ENCODE results near the gene SRP68. TPM values are rescaled to one million over a fixed set of nuclear protein-coding genes. Genes with fewer than 3 reads are reported as not detected.

Gene SRP68
- polyA plus RNA-seq, 3 donors: 101 to 110 (median 103) TPM

GRCh38 chr17:76002100-76002499, 70.2 kb downstream of the SRP68 start:
- DNase-seq (ENCODE audit: low read depth in 3 of 3, low spot score in 2 of 3): no peak

DNA sequence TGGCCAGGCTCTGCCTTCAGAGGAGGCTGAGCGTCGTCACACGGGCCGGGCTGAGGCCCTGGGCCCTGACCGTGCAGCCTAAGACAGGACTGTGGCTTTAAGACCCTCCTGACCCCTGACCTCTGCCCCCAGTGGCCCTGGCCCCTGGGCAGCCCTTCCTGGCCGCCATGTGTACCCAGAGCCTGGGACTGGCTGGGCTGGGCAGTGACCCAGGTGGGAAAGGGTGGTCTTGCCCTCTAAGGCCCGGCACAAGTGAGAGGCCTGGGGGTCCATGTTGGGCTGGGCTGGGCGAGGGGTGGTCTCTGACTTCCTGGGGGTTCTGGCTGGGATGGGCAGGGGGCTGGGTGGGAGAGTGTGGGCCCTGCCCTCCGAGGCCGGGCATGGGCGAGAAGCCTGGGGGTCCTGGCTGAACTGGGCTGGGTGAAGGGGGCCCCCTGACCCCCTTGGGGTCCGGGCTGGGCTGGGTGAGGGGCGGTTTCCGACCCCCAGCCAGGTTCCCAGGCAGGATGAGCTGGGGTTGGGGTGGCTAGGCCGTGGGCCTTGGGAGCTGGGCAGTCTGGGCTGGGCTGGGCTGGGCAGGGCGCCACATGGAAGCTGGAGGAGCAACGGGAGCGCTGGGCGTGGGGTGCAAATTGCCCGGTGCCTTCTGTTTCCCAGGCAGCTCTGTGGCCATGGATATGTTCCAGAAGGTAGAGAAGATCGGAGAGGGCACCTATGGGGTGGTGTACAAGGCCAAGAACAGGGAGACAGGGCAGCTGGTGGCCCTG, 71.4 kb downstream of the SRP68 start, which contains the start of gene CDK3:
TSS of gene CDK3 (plus strand) at position 101 of the 767 bp plus-strand sequence. CDS start at position 672, 571 bp downstream.
- no peak for DNase-seq (ENCODE audit: low read depth in 3 of 3, low spot score in 2 of 3)

DNA sequence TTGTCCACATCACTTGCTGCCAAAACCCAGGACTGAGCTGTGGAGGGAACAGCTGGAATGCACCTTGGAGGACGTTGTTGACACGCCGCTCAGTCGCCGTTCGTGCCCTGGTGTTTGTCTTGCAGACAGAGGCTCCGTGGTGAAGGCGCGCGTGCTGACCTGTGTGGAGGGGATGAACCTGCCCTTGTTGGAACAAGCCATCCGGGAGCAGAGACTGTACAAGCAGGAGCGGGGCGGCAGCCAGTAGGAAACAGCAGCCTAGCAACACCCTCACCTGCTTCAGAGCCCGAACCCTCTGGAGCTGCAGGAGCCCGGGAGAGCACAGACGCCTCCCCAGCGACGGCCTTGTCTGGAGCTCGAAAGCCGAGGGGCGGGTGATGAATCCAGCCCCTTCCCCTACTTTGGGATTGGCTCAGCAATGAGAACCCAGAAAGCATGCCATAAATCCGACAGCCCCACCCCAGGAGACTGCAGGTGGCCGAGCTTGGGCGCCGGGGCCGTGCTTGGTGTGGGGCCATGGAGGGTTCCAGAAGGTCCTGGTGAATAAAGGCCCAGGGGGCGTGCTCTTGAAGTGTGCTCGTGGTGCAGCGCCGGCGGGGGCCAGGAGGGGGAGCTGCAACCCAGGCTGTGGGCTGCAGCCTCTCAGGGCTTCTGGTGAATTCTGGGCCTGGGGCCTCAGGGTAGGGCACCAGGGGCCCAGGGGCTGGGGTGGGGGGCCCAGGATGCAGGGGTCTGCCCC, 72.1 kb downstream of the SRP68 start:
- no peak for DNase-seq (ENCODE audit: low read depth in 3 of 3, low spot score in 2 of 3)

DNA sequence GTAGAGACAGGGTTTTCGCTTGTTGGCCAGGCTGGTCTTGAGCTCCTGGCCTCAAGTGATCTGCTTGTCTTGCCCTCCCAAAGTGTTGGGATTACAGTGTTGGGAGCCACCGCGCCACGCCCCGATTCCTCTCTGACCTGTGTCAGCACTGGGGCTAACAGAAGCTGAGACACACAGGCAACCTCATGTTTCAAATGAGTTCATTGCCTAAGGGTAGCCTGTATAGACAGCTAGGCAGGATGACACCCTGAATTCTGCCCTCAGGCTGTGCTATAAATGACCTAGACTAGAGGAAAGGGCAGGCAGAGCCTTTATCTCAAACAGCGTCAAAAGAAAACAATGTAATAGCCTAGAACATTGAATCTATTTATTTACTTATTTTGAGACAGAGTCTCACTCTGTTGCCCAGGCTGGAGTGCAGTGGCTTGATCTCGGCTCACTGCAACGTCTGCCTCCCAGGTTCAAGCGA, 74.0 kb downstream of the SRP68 start:
- no peak for DNase-seq (ENCODE audit: low read depth in 3 of 3, low spot score in 2 of 3)

- DNase-seq (ENCODE audit: low read depth in 3 of 3, low spot score in 2 of 3): no peak
Observed at GRCh38 chr17:75996665-75997590, 75.4 kb downstream of the SRP68 start.

- DNase-seq (ENCODE audit: low read depth in 3 of 3, low spot score in 2 of 3): no peak
Observed at GRCh38 chr17:75995385-75995925, 76.9 kb downstream of the SRP68 start.

- DNase-seq (ENCODE audit: low read depth in 3 of 3, low spot score in 2 of 3): no peak
Observed at GRCh38 chr17:75994802-75995370, 77.4 kb downstream of the SRP68 start.

GRCh38 chr17:75991396-75991795, 80.9 kb downstream of the SRP68 start:
- DNase-seq (ENCODE audit: low read depth in 3 of 3, low spot score in 2 of 3): no peak

Other genes with a start within 250 kb of the SRP68 start
- 1 to 10 TPM; 3.6 to 5.7 (median 5.0) TPM for gene UNC13D, start 228.1 kb downstream of the SRP68 start, polyA plus RNA-seq (ENCODE audit: insufficient read length in 3 of 3)
- 10 to 100 TPM; 70.2 to 86.7 (median 82.8) TPM for gene WBP2, start 217.2 kb downstream of the SRP68 start, polyA plus RNA-seq (ENCODE audit: insufficient read length in 3 of 3)
- gene TRIM47, start 193.9 kb downstream of the SRP68 start, polyA plus RNA-seq (ENCODE audit: insufficient read length in 3 of 3): 1 to 10 TPM; 5.8 to 9.1 (median 6.3) TPM
- gene TRIM65, start 175.6 kb downstream of the SRP68 start, polyA plus RNA-seq (ENCODE audit: insufficient read length in 3 of 3): 10 to 100 TPM; 11.1 to 12.4 (median 11.3) TPM
- 10 to 100 TPM; 66.2 to 77.1 (median 66.7) TPM for gene MRPL38, start 167.6 kb downstream of the SRP68 start, polyA plus RNA-seq (ENCODE audit: insufficient read length in 3 of 3)
- 1 to 10 TPM; 6.6 to 8.3 (median 7.0) TPM for gene FBF1, start 131.5 kb downstream of the SRP68 start, polyA plus RNA-seq (ENCODE audit: insufficient read length in 3 of 3)
- gene ACOX1, start 93.4 kb downstream of the SRP68 start, polyA plus RNA-seq (ENCODE audit: insufficient read length in 3 of 3): 10 to 100 TPM; 30.3 to 42.7 (median 34.3) TPM
- gene TEN1, start 93.3 kb downstream of the SRP68 start, polyA plus RNA-seq (ENCODE audit: insufficient read length in 3 of 3): 10 to 100 TPM; 15.1 to 24.2 (median 22.9) TPM
- 10 to 100 TPM in 2 of 3 donors, 1 to 10 TPM in 1; 9.7 to 12.8 (median 10.8) TPM for gene CDK3, start 71.7 kb downstream of the SRP68 start, polyA plus RNA-seq (ENCODE audit: insufficient read length in 3 of 3)
- gene EVPL, start 45.2 kb downstream of the SRP68 start, polyA plus RNA-seq (ENCODE audit: insufficient read length in 3 of 3): 10 to 100 TPM; 14.4 to 16.0 (median 14.9) TPM
- under 1 TPM in 1 of 3 donors, not detected in 2; 0.26 TPM for gene GALR2, start 2.3 kb upstream of the SRP68 start, polyA plus RNA-seq (ENCODE audit: insufficient read length in 3 of 3)
- 10 to 100 TPM in 2 of 3 donors, 1 to 10 TPM in 1; 6.2 to 18.4 (median 16.0) TPM for gene ZACN, start 6.7 kb upstream of the SRP68 start, polyA plus RNA-seq (ENCODE audit: insufficient read length in 3 of 3)
- gene EXOC7, start 31.3 kb upstream of the SRP68 start, polyA plus RNA-seq (ENCODE audit: insufficient read length in 3 of 3): 100 to 1,000 TPM; 138 to 168 (median 146) TPM
- 10 to 100 TPM; 15.0 to 21.0 (median 17.7) TPM for gene FOXJ1, start 68.7 kb upstream of the SRP68 start, polyA plus RNA-seq (ENCODE audit: insufficient read length in 3 of 3)
- 10 to 100 TPM; 26.1 to 29.1 (median 27.5) TPM for gene RNF157, start 168.0 kb upstream of the SRP68 start, polyA plus RNA-seq (ENCODE audit: insufficient read length in 3 of 3)
- 10 to 100 TPM; 21.8 to 28.5 (median 23.6) TPM for gene UBALD2, start 192.8 kb upstream of the SRP68 start, polyA plus RNA-seq (ENCODE audit: insufficient read length in 3 of 3)
- 1 to 10 TPM; 4.2 to 5.0 (median 5.0) TPM for gene QRICH2, start 235.8 kb upstream of the SRP68 start, polyA plus RNA-seq (ENCODE audit: insufficient read length in 3 of 3)

Data from right renal cortex interstitium (tissue), 3 donors.